Pancreas (tissue), 10 donors: ENCODE results near the gene BORCS5. TPM values are rescaled to one million over a fixed set of nuclear protein-coding genes. Genes with fewer than 3 reads are reported as not detected.
A peak's percentile ranks its signal among the peaks of the same experiment; 100 is the strongest.

ENCODE experiments used
- ATAC-seq, 4 donors: fragments of 200-7000 bp; cut with Tn5 transposase; one replicate each; pipeline versions ENCODE4 v1.8.0 to v1.9.1; 2020; ENCODE audit warnings: mild to moderate bottlenecking in 4 of 4, moderate library complexity in 4 of 4
- DNase-seq, 6 donors: peaks; one replicate each; pipeline ENCODE4 v3.0.0-alpha.2; 2020
- FAIRE-seq: peaks from 2 replicates; lab custom pipeline; 2012; peaks lifted over from hg19 to GRCh38; lab: Jason Lieb, UNC
- H3K27ac ChIP-seq, 4 donors: fragments of 200-600 bp; sonication (generic); 1 replicate in 3 of 4; 2 replicates in 1 of 4; pipeline versions ENCODE4 v1.5.0 to v1.8.0; 2020
- H3K27me3 ChIP-seq, 4 donors: fragments of 200-600 bp; one replicate each; pipeline ENCODE4 v1.8.0; 2021
- H3K36me3 ChIP-seq, 3 donors: fragments of 200-600 bp; sonication (generic) in 1 of 3; one replicate each; pipeline versions ENCODE4 v1.5.0 to v1.8.0; 2020 to 2021
- H3K4me1 ChIP-seq, 3 donors: fragments of 200-600 bp; one replicate each; pipeline ENCODE4 v1.8.0; 2021
- H3K4me3 ChIP-seq, 4 donors: fragments of 200-600 bp; sonication (generic) in 2 of 4; one replicate each; pipeline versions ENCODE4 v1.5.0 to v1.8.0; 2020 to 2021
- H3K9me3 ChIP-seq, 4 donors: fragments of 200-600 bp; one replicate each; pipeline ENCODE4 v1.8.0; 2021
- CTCF ChIP-seq, 4 donors: fragments of 200-600 bp; sonication (generic) in 3 of 4; IDR thresholded peaks; one replicate each; pipeline versions ENCODE4 v1.5.0 to v1.8.0; 2021; ENCODE audit warnings: antibody characterized with exemption in 4 of 4
- WGBS, 2 donors: extraction: QIAGEN DNeasy Blood & Tissue Kit; methylation state at CpG; one replicate each; pipeline ENCODE4 v1.1.7; 2013; 5-methylcytosine and 5-hydroxymethylcytosine counted together
- intact Hi-C, 3 donors: fragments of 100-400 bp; cut with DNase I; formaldehyde crosslinking; loops; one replicate each; pipeline versions ENCODE4 v1.11.1 to v1.14.2; 2022
- polyA plus RNA-seq, 2 donors: library from polyadenylated mRNA; stranded (reverse); fragments of 200-250 nt; gene quantifications; one replicate each; pipeline ENCODE4 v1.2.3, GENCODE V29; 2013
- total RNA-seq, 6 donors: library from RNA; stranded (reverse); fragmentation: NEBNext Ultra II Directional in 4 of 6; extraction: Animal tissue kit (Norgen Biotek cat#: 25700) in 4 of 6; gene quantifications; one replicate each; pipeline versions ENCODE4 v1.2.1 to v1.2.4, GENCODE V29; 2021 to 2023
- donor health status: healthy with polysubstance abuse.
- donor health status: DM: no; HTN: no; CAD: no; lungs with moderate emphysema.
- donor health status: DM: no; HTN: no; CAD: no.
- donor health status: control.
- donor health status: control.
- donor health status: Bipolar disorder and iron deficiency.
- donor health status: DM: yes; HTN: yes; CAD: no.
- donor health status: DM: no; HTN: no; CAD: no.
- donor health status: DM: no; HTN: no; CAD: no.
- donor health status: DM: yes; HTN: yes; CAD: no.

Gene BORCS5
- total and polyA plus RNA-seq, 8 donors, result 3.7 to 10.9 (median 8.3) TPM

- Histone ChIP-seq H3K36me3 (no peaks in the 10 kb centered on the region), H3K9me3 (no peaks in the 10 kb centered on the region), H3K4me3 (no peak overlapping the region), H3K27me3 (no peaks in the 10 kb centered on the region), H3K4me1 (no peaks in the 10 kb centered on the region), H3K27ac (no peak overlapping the region)
- FAIRE-seq (no peak), ATAC-seq (peak; percentile 55 to 65 (median 64)), DNase-seq (no peak)
- no peak for TF ChIP-seq CTCF (IDR thresholded peaks at IDR 0.05)
- intact Hi-C loops, result no loop called here
- WGBS, 2 donors, result 54 to 75% methylated on average over 1 of the region's 1 CpG
Measured at GRCh38 chr12:12425616-12426015, 68.7 kb downstream of the BORCS5 start.

DNA sequence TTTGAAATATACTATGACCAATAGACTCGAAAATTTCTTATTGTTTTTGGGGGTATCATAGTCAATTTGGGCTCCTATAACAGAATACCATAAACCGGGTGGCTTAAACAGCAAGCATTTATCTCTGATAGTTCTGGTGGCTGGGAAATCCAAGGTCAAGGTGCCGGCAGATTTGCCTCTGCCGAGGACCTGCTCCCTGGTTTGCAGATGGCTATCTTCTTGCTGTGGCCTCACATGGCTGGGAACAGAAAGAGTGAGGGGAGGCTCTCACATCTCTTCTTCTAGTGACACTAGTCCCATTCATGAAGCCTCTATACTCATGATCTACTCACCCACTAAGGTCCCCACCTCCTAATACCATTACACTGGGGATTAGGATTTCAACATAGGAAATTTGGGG is 70.7 kb downstream of the BORCS5 start:
- ATAC-seq (no peak), DNase-seq (no peak), FAIRE-seq (no peak)
- Histone ChIP-seq H3K36me3 (no peaks in the 10 kb centered on the region), H3K9me3 (no peaks in the 10 kb centered on the region), H3K4me1 (peaks cover under 1 to 9% (median 6%) of the 10 kb centered on the region in 3 donors), H3K27me3 (no peaks in the 10 kb centered on the region), H3K4me3 (no peak overlapping the region), H3K27ac (no peak overlapping the region)
- intact Hi-C loops, result no loop called here
- TF ChIP-seq CTCF (IDR thresholded peaks at IDR 0.05), result no peak
- 51 to 55% methylated on average over 4 of the region's 4 CpGs for WGBS, 2 donors

DNA sequence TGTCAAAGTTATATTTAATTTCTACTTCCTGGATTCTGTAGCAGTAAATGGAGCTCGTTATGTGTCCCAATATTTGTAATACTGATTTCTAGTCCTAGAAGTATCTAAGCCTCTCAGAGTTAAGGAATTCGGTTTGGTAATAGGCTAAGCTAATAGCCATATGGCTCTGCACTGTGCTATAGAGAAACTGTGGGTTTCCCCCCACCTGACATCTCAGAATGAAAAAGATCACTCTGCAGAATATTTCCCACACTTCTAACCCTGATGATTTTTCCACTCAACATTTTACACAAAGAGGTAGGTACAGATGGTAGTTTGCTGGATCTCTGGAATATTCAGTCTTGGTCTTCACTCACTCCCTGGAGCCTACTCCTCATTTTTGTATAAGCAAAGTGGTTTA is 71.2 kb downstream of the BORCS5 start:
- Histone ChIP-seq H3K4me1 (peaks cover 5 to 14% (median 6%) of the 10 kb centered on the region in 3 donors), H3K27me3 (no peaks in the 10 kb centered on the region), H3K36me3 (no peaks in the 10 kb centered on the region), H3K4me3 (no peak overlapping the region), H3K27ac (no peak overlapping the region), H3K9me3 (no peaks in the 10 kb centered on the region)
- TF ChIP-seq CTCF (IDR thresholded peaks at IDR 0.05), result no peak
- intact Hi-C loops, result no loop called here
- WGBS, 2 donors, result 87 to 95% methylated on average over 2 of the region's 2 CpGs
- DNase-seq, result no peak
- no peak for ATAC-seq
- no peak for FAIRE-seq

GRCh38 chr12:12428961-12429657 is 72.2 kb downstream of the BORCS5 start:
- intact Hi-C loops, result no loop called here
- WGBS, 2 donors, result 84 to 85% methylated on average over 7 of the region's 7 CpGs
- no peak for FAIRE-seq
- ATAC-seq, result no peak
- Histone ChIP-seq H3K27ac (no peak overlapping the region), H3K9me3 (no peaks in the 10 kb centered on the region), H3K36me3 (no peaks in the 10 kb centered on the region), H3K4me1 (peaks cover 6 to 20% (median 7%) of the 10 kb centered on the region in 3 donors), H3K27me3 (no peaks in the 10 kb centered on the region), H3K4me3 (no peak overlapping the region)
- no peak for TF ChIP-seq CTCF (IDR thresholded peaks at IDR 0.05)
- DNase-seq, result no peak

- ATAC-seq (peak; percentile 86 to 90 (median 89)), FAIRE-seq (peak; percentile 87), DNase-seq (peak in 3 of 6 donors; percentile 37 to 54 (median 43))
- Histone ChIP-seq H3K9me3 (no peaks in the 10 kb centered on the region), H3K27me3 (no peaks in the 10 kb centered on the region), H3K27ac (peak overlapping the region in 2 of 4 donors; percentile 44 to 52), H3K4me1 (peaks cover 6 to 20% (median 7%) of the 10 kb centered on the region in 3 donors), H3K36me3 (peaks cover 0 to 8% (median 0%) of the 10 kb centered on the region in 3 donors), H3K4me3 (no peak overlapping the region)
- intact Hi-C loops, result no loop called here
- TF ChIP-seq CTCF (IDR thresholded peaks at IDR 0.05), result no peak
Measured at GRCh38 chr12:12432364-12432763, 75.5 kb downstream of the BORCS5 start.
